Activated CD4-positive, alpha-beta memory T cell treated with anti-CD3 and anti-CD28 coated beads for 36 hours (primary cell): ENCODE measurements around the gene RNF167. TPM values are rescaled to one million over a fixed set of nuclear protein-coding genes. Genes with fewer than 3 reads are reported as not detected.

Experiments
- CTCF ChIA-PET: fragments of 350-600 bp; sonication (Branson Sonifier 250); formaldehyde crosslinking; loops from one replicate; lab custom pipeline; 2021; ENCODE audit warnings: antibody characterized with exemption, inconsistent platforms; lab: Charles Lee
- POLR2A ChIA-PET: fragments of 350-600 bp; sonication (Branson Sonifier 250); formaldehyde crosslinking; loops from one replicate; lab custom pipeline; 2021; ENCODE audit warnings: antibody characterized with exemption; lab: Charles Lee
- DNase-seq: peaks from one replicate; pipeline ENCODE4 v3.0.0-alpha.2; 2020
- H3K27ac Mint-ChIP-seq: one replicate; pipeline ENCODE4 v1.8.0; 2021; ENCODE audit warnings: mixed read lengths
- H3K27me3 Mint-ChIP-seq: one replicate; pipeline ENCODE4 v1.8.0; 2021; ENCODE audit warnings: mixed read lengths
- H3K36me3 Mint-ChIP-seq: one replicate; pipeline ENCODE4 v1.8.0; 2021; ENCODE audit warnings: mixed read lengths
- H3K4me1 Mint-ChIP-seq: one replicate; pipeline ENCODE4 v1.8.0; 2021; ENCODE audit warnings: low read depth, mixed read lengths
- H3K4me3 Mint-ChIP-seq: one replicate; pipeline ENCODE4 v1.8.0; 2021; ENCODE audit warnings: mild to moderate bottlenecking, mixed read lengths
- H3K9me3 Mint-ChIP-seq: one replicate; pipeline ENCODE4 v1.8.0; 2021; ENCODE audit warnings: mixed read lengths
- intact Hi-C: fragments of 100-400 bp; cut with micrococcal nuclease; formaldehyde crosslinking; loops from one replicate; pipeline ENCODE4 v1.15.1; 2023
- microRNA-seq: library from miRNA; unstranded; fragments of <30 nt; microRNA quantifications from one replicate; pipeline ENCODE4 v1.2.0, GENCODE V29; 2022; ENCODE audit warnings: borderline number of aligned reads, borderline microRNAs expressed, borderline replicate concordance
- total RNA-seq, 2 experiments: library from RNA; stranded (reverse); gene quantifications; one replicate each; pipeline ENCODE4 v1.2.3, GENCODE V29; 2021

Gene RNF167
- total RNA-seq, 2 experiments from 2014 or later = 130 to 157 TPM

DNA sequence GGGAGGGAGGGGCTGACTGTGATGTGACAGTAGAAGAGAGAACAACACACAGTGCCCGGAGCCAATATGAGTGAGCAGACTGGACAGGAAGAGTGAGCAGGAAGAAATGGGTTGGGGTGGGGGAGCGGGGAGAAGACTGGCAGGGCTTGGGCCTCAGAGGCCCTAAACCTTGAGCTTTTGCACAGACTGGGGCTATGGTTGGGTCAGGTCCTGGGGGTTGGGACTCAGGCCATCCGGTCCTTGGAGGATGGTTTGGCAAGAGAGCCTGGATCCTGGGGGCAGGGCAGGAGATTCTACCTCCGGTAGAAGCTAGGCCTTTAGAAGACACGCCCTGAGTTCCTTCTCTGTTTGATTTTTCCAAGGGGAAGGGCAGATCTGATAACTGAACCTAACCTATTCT is 46.3 kb downstream of the RNF167 start:
- Mint-ChIP-seq H3K4me3 (peak overlapping the region; percentile 91), H3K4me1 (peaks cover 38% of the 10 kb centered on the region), H3K27ac (peak overlapping the region; percentile 94), H3K36me3 (peaks cover 12% of the 10 kb centered on the region), H3K27me3 (no peaks in the 10 kb centered on the region), H3K9me3 (no peaks in the 10 kb centered on the region)
- ChIA-PET CTCF (interaction anchor here (0.9 to 2.0 kb wide), 9 partner anchors 11 to 92 kb away, joined by 3 to 10 read pairs (median 5); partner anchors contain the start of genes INCA1, KIF1C, RNF167 and SLC25A11), POLR2A (interaction anchor here (0.7 to 3.5 kb wide), 6 partner anchors 11 to 46 kb away, joined by 3 to 32 read pairs (median 10); partner anchors contain the start of genes INCA1, KIF1C, PFN1 and RNF167)
- intact Hi-C loops = loop anchor here (5.0 kb wide), 2 partner anchors 44 to 79 kb away; partner anchors contain the start of genes RNF167 and SLC25A11
- DNase-seq = no peak

DNA sequence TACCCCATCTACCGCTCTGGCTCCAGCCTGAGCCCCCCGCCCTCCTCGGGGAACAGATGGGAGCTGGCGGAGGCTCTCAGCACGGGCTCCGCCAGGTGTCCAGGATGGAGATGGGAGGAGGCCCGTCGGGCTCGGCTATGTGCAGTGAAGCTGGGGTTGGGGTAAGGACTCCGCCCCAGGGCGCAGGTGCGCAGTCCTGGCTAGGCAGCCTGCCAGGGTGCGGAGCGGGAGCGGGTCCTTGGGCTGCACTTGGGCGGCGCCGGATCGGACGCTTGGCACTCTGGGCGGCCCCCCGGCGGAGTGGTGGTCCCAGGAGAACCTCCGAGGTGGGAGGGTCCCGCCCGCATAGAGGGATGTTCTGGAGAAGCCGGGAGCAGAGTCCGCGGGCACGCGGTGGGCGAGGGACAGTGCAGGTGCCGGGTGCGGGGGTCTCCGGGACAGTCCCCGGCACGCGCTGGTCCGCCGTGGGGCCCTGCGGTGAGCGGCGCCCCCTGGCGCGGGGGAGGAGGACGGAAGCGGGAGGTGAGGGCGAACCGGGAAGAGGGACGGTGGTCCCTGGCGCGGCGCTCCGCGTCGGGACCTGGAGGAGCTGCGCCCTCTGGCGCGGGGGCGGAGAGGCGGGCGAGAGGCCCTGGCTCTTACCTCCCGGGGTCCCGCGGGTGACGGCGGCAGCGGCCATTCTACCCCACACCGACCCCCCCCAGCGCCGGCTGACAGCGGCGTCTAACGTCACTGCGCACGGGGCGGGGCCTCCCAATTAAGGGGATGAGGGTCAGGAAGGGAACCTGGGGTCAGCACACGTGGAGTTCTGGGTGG is 47.1 kb downstream of the RNF167 start, which contains the start of gene CAMTA2:
CAMTA2 (minus strand) TSS at position 725 of the 816 bp plus-strand sequence. CDS start 1,453 bp downstream, outside the sequence.
- Mint-ChIP-seq H3K36me3 (peaks cover 10% of the 10 kb centered on the region), H3K9me3 (no peaks in the 10 kb centered on the region), H3K4me3 (peak within 1 kb of the TSS; percentile 91), H3K27me3 (no peaks in the 10 kb centered on the region), H3K27ac (peak within 1 kb of the TSS; percentile 94), H3K4me1 (peaks cover 42% of the 10 kb centered on the region)
- ChIA-PET CTCF (interaction anchor here (0.7 to 2.0 kb wide), 13 partner anchors 10 to 91 kb away, joined by 3 to 10 read pairs (median 4); partner anchors contain the start of genes INCA1, KIF1C, RNF167 and SLC25A11), POLR2A (interaction anchor here (1.0 to 3.5 kb wide), 6 partner anchors 10 to 153 kb away, joined by 3 to 32 read pairs (median 10); partner anchors contain the start of genes INCA1, KIF1C, PFN1 and RNF167)
- intact Hi-C loops = loop anchor here (1.0 to 5.0 kb wide), 4 partner anchors 10 to 80 kb away; partner anchors contain the start of genes INCA1, KIF1C, RNF167 and SLC25A11
- peak; percentile 90 for DNase-seq

DNA sequence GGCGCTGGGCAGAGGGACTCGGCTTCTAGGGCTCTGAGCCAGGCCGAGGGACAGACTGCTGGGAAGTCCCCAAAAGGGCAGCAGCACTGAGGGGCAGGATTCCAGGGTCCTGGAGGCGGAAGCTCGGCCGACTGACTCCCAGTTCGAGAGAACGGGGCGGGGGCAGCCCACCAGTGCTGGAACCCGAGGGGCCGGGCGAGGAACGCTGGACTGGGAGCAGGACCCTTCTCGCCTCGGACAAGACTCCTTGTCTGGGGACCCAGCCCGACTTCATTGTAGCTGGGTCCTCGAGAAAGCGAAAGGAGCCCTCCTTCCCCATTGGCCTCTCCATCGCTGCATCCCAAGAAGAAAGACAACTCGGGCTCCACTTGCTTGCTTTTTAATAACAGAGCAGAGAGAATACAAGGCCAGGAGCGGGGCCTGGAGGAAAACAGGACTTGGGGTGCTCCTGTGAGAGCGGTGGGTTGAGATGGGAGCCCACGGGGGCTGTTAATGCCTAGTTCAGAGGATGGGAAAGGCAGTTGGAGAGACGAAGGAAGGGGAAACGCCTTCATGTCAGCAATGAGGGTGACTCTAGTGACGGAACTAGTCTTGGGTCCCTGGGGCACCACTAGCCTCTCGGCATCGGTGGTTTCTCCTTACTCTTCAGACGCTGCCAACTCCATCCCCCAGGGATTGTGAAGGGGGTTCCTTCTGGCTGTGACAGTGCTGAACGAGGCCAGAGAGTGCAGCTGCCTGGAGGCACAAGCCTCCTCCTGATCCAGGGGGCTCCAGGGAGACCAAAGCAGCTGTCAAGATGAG is 47.9 kb downstream of the RNF167 start:
- peak; percentile 30 for DNase-seq
- Mint-ChIP-seq H3K27me3 (no peaks in the 10 kb centered on the region), H3K9me3 (no peaks in the 10 kb centered on the region), H3K4me3 (peak overlapping the region; percentile 91), H3K27ac (peak overlapping the region; percentile 94), H3K4me1 (peaks cover 42% of the 10 kb centered on the region), H3K36me3 (peaks cover 7% of the 10 kb centered on the region)
- intact Hi-C loops = loop anchor here (1.0 to 5.0 kb wide), 4 partner anchors 9 to 81 kb away; partner anchors contain the start of genes INCA1, KIF1C, RNF167 and SLC25A11
- CTCF ChIA-PET = interaction anchor here (0.7 to 2.0 kb wide), 8 partner anchors 9 to 90 kb away, joined by 3 to 10 read pairs (median 3); partner anchors contain the start of genes INCA1, KIF1C, RNF167 and SLC25A11
- POLR2A ChIA-PET = interaction anchor here (1.0 to 3.5 kb wide), 5 partner anchors 10 to 154 kb away, joined by 3 to 32 read pairs (median 11); partner anchors contain the start of genes INCA1, KIF1C, PFN1 and RNF167

DNA sequence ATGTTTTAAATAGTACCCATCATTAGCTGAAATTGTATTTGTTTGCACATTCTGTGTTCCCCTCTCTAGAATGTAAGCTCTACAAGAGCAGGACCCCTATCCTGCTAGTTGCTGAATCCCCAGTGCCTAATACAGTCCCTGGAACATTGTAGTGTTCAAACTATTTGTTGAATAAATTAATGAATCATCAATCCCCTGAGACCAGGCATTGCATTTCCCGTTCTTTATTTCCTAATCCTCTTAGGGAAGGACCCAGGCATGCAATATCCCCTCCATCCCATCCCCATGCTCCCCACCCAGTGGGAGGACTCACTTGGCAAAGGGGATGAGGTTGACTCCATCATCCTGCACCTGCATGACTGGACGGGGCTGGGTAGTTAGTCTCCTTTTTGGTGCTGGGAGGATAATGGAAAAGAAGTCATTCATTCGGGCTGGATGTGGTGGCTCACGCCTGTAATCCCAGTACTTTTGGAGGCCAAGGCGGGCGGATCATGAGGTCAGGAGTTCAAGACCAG is 54.1 kb downstream of the RNF167 start:
- no peak for DNase-seq
- Mint-ChIP-seq H3K27ac (no peak overlapping the region), H3K27me3 (no peaks in the 10 kb centered on the region), H3K4me1 (peaks cover 22% of the 10 kb centered on the region), H3K4me3 (no peak overlapping the region), H3K36me3 (no peaks in the 10 kb centered on the region), H3K9me3 (no peaks in the 10 kb centered on the region)
- intact Hi-C loops = no loop called here
- ChIA-PET CTCF (no interaction called here), POLR2A (interaction anchor here (1.0 kb wide), 1 partner anchor 43 kb away, joined by 3 read pairs; the partner anchor contains the start of gene ENO3)

Small RNA genes within 50 kb of the gene (microRNA-seq; reads per million reads assigned to microRNA genes)
- gene MIR6864 = 2.0 reads per million
- not detected for gene MIR6865

Other genes starting within 250 kb of the RNF167 start
- gene PELP1, start 236.1 kb upstream of the RNF167 start, total RNA-seq = 100 to 1,000 TPM in 1 of 2 experiments, 10 to 100 TPM in 1; 96.1 to 101 TPM
- 100 to 1,000 TPM; 210 to 226 TPM for gene ARRB2, start 229.6 kb upstream of the RNF167 start, total RNA-seq
- 10 to 100 TPM; 20.4 to 21.8 TPM for gene MED11, start 208.8 kb upstream of the RNF167 start, total RNA-seq
- under 1 TPM; 0.10 to 0.24 TPM for gene ZMYND15, start 200.4 kb upstream of the RNF167 start, total RNA-seq
- 1 to 10 TPM; 3.1 to 3.4 TPM for gene CXCL16, start 200.3 kb upstream of the RNF167 start, total RNA-seq
- gene TM4SF5, start 168.4 kb upstream of the RNF167 start, total RNA-seq = not detected
- gene VMO1, start 153.9 kb upstream of the RNF167 start, total RNA-seq = not detected
- not detected for gene GLTPD2, start 151.3 kb upstream of the RNF167 start, total RNA-seq
- gene PSMB6, start 144.1 kb upstream of the RNF167 start, total RNA-seq = 100 to 1,000 TPM; 165 to 177 TPM
- 10 to 100 TPM; 15.8 to 19.3 TPM for gene PLD2, start 133.1 kb upstream of the RNF167 start, total RNA-seq
- 10 to 100 TPM; 67.5 to 79.3 TPM for gene MINK1, start 106.9 kb upstream of the RNF167 start, total RNA-seq
- gene C17orf107, start 40.7 kb upstream of the RNF167 start, total RNA-seq = 1 to 10 TPM; 2.3 to 2.5 TPM
- gene CHRNE, start 37.2 kb upstream of the RNF167 start, total RNA-seq = under 1 TPM; 0.45 to 0.56 TPM
- gene GP1BA, start 8.0 kb upstream of the RNF167 start, total RNA-seq = not detected
- gene SLC25A11, start 222 bp upstream of the RNF167 start, total RNA-seq = 10 to 100 TPM; 70.5 to 72.5 TPM
- 1,000 to 10,000 TPM; 1,907 to 1,923 TPM for gene PFN1, start 8.3 kb downstream of the RNF167 start, total RNA-seq
- gene ENO3, start 10.9 kb downstream of the RNF167 start, total RNA-seq = 10 to 100 TPM; 26.5 to 26.8 TPM
- gene SPAG7, start 27.5 kb downstream of the RNF167 start, total RNA-seq = 10 to 100 TPM; 60.6 to 65.8 TPM
- 100 to 1,000 TPM; 101 to 109 TPM for gene CAMTA2, start 47.4 kb downstream of the RNF167 start, total RNA-seq
- gene INCA1, start 57.3 kb downstream of the RNF167 start, total RNA-seq = under 1 TPM in 1 of 2 experiments, not detected in 1; 0.40 TPM
- 10 to 100 TPM; 43.9 to 48.8 TPM for gene KIF1C, start 57.7 kb downstream of the RNF167 start, total RNA-seq
- gene SLC52A1, start 95.2 kb downstream of the RNF167 start, total RNA-seq = under 1 TPM; 0.31 to 0.36 TPM
- 1 to 10 TPM; 1.8 to 1.9 TPM for gene ZFP3, start 138.2 kb downstream of the RNF167 start, total RNA-seq
- gene ZNF232, start 171.6 kb downstream of the RNF167 start, total RNA-seq = 10 to 100 TPM; 13.6 to 14.2 TPM
- gene USP6, start 175.8 kb downstream of the RNF167 start, total RNA-seq = under 1 TPM; 0.05 TPM